Measurements from ENCODE around the gene HSD11B1L.
"Not testable (repeated sequence)": the region's sequence is repeated elsewhere in the genome, so short reads cannot be mapped to it uniquely, and the experiment has no call there.

The HSD11B1L gene

GRCh38 chr19:5687360-5688198, 6.8 kb downstream of the HSD11B1L start:
- no peak for DNase-seq (ENCODE audit: low read depth)

GRCh38 chr19:5688262-5688881, 7.5 kb downstream of the HSD11B1L start:
- not testable (repeated sequence) for DNase-seq (ENCODE audit: low read depth)

- DNase-seq (ENCODE audit: low read depth), result peak; percentile 89
Measured at GRCh38 chr19:5690125-5690954, 9.5 kb downstream of the HSD11B1L start, which contains the start of gene RPL36. TSS of gene RPL36 (plus strand) at chr19:5690295. CDS start at chr19:5690508, 213 bp downstream.

- DNase-seq (ENCODE audit: low read depth), result peak; percentile 13
Measured at GRCh38 chr19:5690955-5691821, 10.4 kb downstream of the HSD11B1L start.

- DNase-seq (ENCODE audit: low read depth), result no peak
Measured at GRCh38 chr19:5691822-5692722, 11.2 kb downstream of the HSD11B1L start.

- DNase-seq (ENCODE audit: low read depth), result no peak
Measured at GRCh38 chr19:5692723-5693194, 11.9 kb downstream of the HSD11B1L start.

GRCh38 chr19:5693195-5694166, 12.7 kb downstream of the HSD11B1L start:
- DNase-seq (ENCODE audit: low read depth), result no peak

GRCh38 chr19:5694167-5694955, 13.5 kb downstream of the HSD11B1L start:
- no peak for DNase-seq (ENCODE audit: low read depth)

- DNase-seq (ENCODE audit: low read depth), result no peak
Measured at GRCh38 chr19:5694956-5695648, 14.3 kb downstream of the HSD11B1L start.

- no peak for DNase-seq (ENCODE audit: low read depth)
Measured at GRCh38 chr19:5695649-5696195, 14.9 kb downstream of the HSD11B1L start.

- no peak for DNase-seq (ENCODE audit: low read depth)
Measured at GRCh38 chr19:5696196-5697021, 15.6 kb downstream of the HSD11B1L start.

- no peak for DNase-seq (ENCODE audit: low read depth)
Measured at GRCh38 chr19:5697022-5697889, 16.4 kb downstream of the HSD11B1L start.

- no peak for DNase-seq (ENCODE audit: low read depth)
Measured at GRCh38 chr19:5697890-5698634, 17.2 kb downstream of the HSD11B1L start.

GRCh38 chr19:5698635-5699422, 18.0 kb downstream of the HSD11B1L start:
- no peak for DNase-seq (ENCODE audit: low read depth)
